HepG2 (cell line): ENCODE data around the gene IRF2. TPM values are rescaled to one million over a fixed set of nuclear protein-coding genes. Genes with fewer than 3 reads are reported as not detected.

ENCODE experiments used
- ELF1 ChIP-seq: sonication (generic); formaldehyde crosslinking; IDR thresholded peaks from 2 replicates; pipeline ENCODE4 v1.4.0; 2020; ENCODE audit warnings: missing genetic modification reagents
- HNRNPUL1 ChIP-seq: fragments of 200-400 bp; formaldehyde crosslinking; IDR thresholded peaks from 2 replicates; pipeline ENCODE4 v1.6.1; 2017; ENCODE audit warnings: low read depth, mild to moderate bottlenecking, low read length, moderate library complexity
- KLF16 ChIP-seq, 2 experiments: sonication (generic) in 1 of 2; formaldehyde crosslinking in 1 of 2; IDR thresholded peaks; 2 replicates each; pipeline versions ENCODE4 v1.6.1 to v1.8.0; 2016 to 2023; ENCODE audit warnings: missing genetic modification reagents in 2 of 2, missing compliant biosample characterization in 1 of 2
- MED8 ChIP-seq: sonication (generic); formaldehyde crosslinking; IDR thresholded peaks from 2 replicates; pipeline ENCODE4 v1.8.1; 2023; ENCODE audit warnings: mild to moderate bottlenecking, missing genetic modification reagents; ENCODE audit not compliant: insufficient replicate concordance
- MYNN ChIP-seq: sonication (generic); formaldehyde crosslinking; IDR thresholded peaks from 2 replicates; pipeline ENCODE4 v1.4.0; 2020; ENCODE audit warnings: mild to moderate bottlenecking, low read depth, missing genetic modification reagents
- NFIB ChIP-seq: sonication (generic); formaldehyde crosslinking; IDR thresholded peaks from 2 replicates; pipeline ENCODE4 v1.9.0; 2021; ENCODE audit warnings: missing genetic modification reagents, mild to moderate bottlenecking, borderline replicate concordance
- NPAS2 ChIP-seq: sonication (generic); formaldehyde crosslinking; IDR thresholded peaks from 2 replicates; pipeline ENCODE4 v1.8.0; 2022; ENCODE audit warnings: mild to moderate bottlenecking, missing genetic modification reagents, borderline replicate concordance
- RAD51 ChIP-seq: fragments of 450-650 bp; IDR thresholded peaks from 2 replicates; pipeline ENCODE4 v1.6.1; 2016; ENCODE audit warnings: borderline replicate concordance
- SIX1 ChIP-seq: sonication (generic); formaldehyde crosslinking; IDR thresholded peaks from 2 replicates; pipeline ENCODE4 v1.4.0; 2020; ENCODE audit warnings: missing genetic modification reagents, borderline replicate concordance
- TSC22D2 ChIP-seq: sonication (generic); formaldehyde crosslinking; IDR thresholded peaks from 2 replicates; pipeline ENCODE4 v1.5.1; 2020; ENCODE audit warnings: missing genetic modification reagents, mild to moderate bottlenecking, borderline replicate concordance
- ZFY ChIP-seq: sonication (generic); formaldehyde crosslinking; IDR thresholded peaks from 2 replicates; pipeline ENCODE4 v1.4.0; 2020; ENCODE audit warnings: missing genetic modification reagents
- ZMYM3 ChIP-seq: sonication (generic); formaldehyde crosslinking; IDR thresholded peaks from 2 replicates; pipeline ENCODE4 v1.5.1; 2020; ENCODE audit warnings: mild to moderate bottlenecking, missing genetic modification reagents
- ZNF230 ChIP-seq: sonication (generic); formaldehyde crosslinking; IDR thresholded peaks from 2 replicates; pipeline ENCODE4 v1.4.0; 2020; ENCODE audit warnings: mild to moderate bottlenecking, missing genetic modification reagents
- ZNF350 ChIP-seq: sonication (generic); formaldehyde crosslinking; IDR thresholded peaks from 2 replicates; pipeline ENCODE4 v1.4.0; 2020; ENCODE audit warnings: mild to moderate bottlenecking, low read depth, missing genetic modification reagents, borderline replicate concordance
- ZNF382 ChIP-seq: sonication (generic); formaldehyde crosslinking; IDR thresholded peaks from 2 replicates; pipeline ENCODE4 v1.5.0; 2020; ENCODE audit warnings: missing genetic modification reagents, mild to moderate bottlenecking, borderline replicate concordance
- ZNF546 ChIP-seq: sonication (generic); formaldehyde crosslinking; conservative IDR thresholded peaks from 2 replicates; pipeline ENCODE4 v1.8.1; 2023; ENCODE audit warnings: mild to moderate bottlenecking, missing genetic modification reagents
- ZNF614 ChIP-seq: IDR thresholded peaks from 2 replicates; pipeline ENCODE4 v1.6.1; 2018; ENCODE audit warnings: missing biosample characterization, missing genetic modification reagents, inconsistent platforms, borderline replicate concordance
- ZNF891 ChIP-seq: sonication (generic); formaldehyde crosslinking; IDR thresholded peaks from 2 replicates; pipeline ENCODE4 v1.5.0; 2020; ENCODE audit warnings: mild to moderate bottlenecking, missing genetic modification reagents
- polyA plus RNA-seq, 8 experiments: library from polyadenylated mRNA; depleted of rRNA in 3 of 8; stranded (reverse) in 7 of 8; unstranded in 1 of 8; fragments of >200 nt; fragmentation: Illumina TruSeq in 4 of 8; extraction: Trizol in 4 of 8; gene quantifications; 2 replicates each; pipeline versions ENCODE4 v1.2.1 to v1.2.3, GENCODE V29; 2011 to 2016; ENCODE audit warnings: low read depth in 4 of 8, missing spikeins in 1 of 8, mixed read lengths in 1 of 8; ENCODE audit not compliant: insufficient read depth in 1 of 8
- total RNA-seq, 5 experiments: library from RNA; depleted of rRNA; stranded (reverse); fragments of >200 nt; fragmentation: Illumina TruSeq; extraction: Trizol; gene quantifications; 2 replicates each; pipeline ENCODE4 v1.2.3, GENCODE V29; 2016; ENCODE audit warnings: low read depth in 1 of 5
- TF ChIP-seq, protein P1 (sequence below): sonication (generic); formaldehyde crosslinking; IDR thresholded peaks from 2 replicates; pipeline ENCODE4 v1.5.1; 2020; ENCODE audit warnings: missing genetic modification reagents, mild to moderate bottlenecking, borderline replicate concordance
- TF ChIP-seq, protein P2 (sequence below): sonication (generic); formaldehyde crosslinking; IDR thresholded peaks from 2 replicates; pipeline ENCODE4 v1.4.0; 2020; ENCODE audit warnings: missing genetic modification reagents, mild to moderate bottlenecking, borderline replicate concordance
- TF ChIP-seq, protein P3 (sequence below): IDR thresholded peaks from 2 replicates; pipeline ENCODE4 v1.6.1; 2016; ENCODE audit warnings: low read depth, control low read depth
- TF ChIP-seq, protein P4 (sequence below): sonication (generic); formaldehyde crosslinking; conservative IDR thresholded peaks from 2 replicates; pipeline ENCODE4 v1.8.0; 2022; ENCODE audit warnings: low read depth, missing genetic modification reagents
- TF ChIP-seq, protein P5 (sequence below): IDR thresholded peaks from 2 replicates; pipeline ENCODE4 v1.6.1; 2012; ENCODE audit warnings: inconsistent platforms

IRF2 gene
- total and polyA plus RNA-seq, 2 of the 13 experiments (the other 11 are each of a cell fraction or from before 2014, with no cell fraction given): 15.5 to 28.8 TPM

DNA sequence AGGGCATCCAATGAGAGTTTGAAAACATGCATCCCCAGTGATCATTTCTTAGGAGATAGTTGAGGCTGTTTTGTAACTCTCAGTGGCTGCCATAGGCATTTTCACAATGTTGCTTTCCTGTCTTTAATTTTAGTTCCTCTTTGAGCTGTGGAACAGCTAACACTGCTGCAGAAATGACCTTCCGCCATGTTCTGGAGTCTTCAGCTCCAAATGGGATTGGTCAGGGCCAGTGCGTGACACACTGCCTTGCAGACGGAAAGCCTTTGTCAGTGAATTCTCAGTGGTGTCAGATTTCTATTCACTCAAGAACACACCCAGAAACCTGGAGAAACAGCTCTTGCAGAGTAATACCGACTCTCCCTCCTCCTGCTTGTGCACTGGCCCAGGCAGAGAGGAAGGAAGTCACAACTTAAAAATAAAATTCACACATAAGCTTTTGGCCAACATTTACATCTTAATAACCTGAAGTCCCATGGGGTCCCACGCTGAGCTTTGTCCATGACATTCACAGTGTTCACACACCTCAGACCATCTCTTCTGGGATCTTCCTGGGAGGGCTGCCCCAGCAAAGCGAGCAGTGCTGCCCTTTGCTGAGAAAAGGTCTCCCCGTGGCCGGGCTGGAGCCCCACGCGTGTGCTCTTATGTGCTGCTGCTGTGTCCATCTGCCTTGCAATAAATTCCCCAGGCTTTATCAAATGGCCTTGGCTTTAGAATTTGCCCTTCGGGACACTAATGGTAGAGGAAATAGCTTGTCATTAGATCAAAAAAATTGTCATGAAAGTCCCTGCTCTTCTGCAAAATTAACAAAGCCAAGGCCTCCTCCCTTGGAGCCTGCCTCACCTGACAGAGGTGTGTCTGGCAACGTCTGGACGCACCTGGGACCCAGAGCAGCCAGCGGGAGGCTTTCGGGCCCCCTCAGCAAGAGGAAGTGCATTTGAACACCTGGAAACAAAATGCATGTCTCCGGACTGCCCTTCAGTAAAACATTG is 126.8 kb downstream of the IRF2 start (continued):
- TF ChIP-seq, protein P1, sequence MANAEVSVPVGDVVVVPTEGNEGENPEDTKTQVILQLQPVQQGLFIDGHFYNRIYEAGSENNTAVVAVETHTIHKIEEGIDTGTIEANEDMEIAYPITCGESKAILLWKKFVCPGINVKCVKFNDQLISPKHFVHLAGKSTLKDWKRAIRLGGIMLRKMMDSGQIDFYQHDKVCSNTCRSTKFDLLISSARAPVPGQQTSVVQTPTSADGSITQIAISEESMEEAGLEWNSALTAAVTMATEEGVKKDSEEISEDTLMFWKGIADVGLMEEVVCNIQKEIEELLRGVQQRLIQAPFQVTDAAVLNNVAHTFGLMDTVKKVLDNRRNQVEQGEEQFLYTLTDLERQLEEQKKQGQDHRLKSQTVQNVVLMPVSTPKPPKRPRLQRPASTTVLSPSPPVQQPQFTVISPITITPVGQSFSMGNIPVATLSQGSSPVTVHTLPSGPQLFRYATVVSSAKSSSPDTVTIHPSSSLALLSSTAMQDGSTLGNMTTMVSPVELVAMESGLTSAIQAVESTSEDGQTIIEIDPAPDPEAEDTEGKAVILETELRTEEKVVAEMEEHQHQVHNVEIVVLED: no peak
- peak; percentile 69; the same call in 1 of the 2 replicates for TF ChIP-seq SIX1 (CRISPR knock-in tag)
- TF ChIP-seq ZNF230: no peak
- peak; percentile 38; the same call in 1 of the 2 replicates for TF ChIP-seq ZNF891 (CRISPR knock-in tag)
- TF ChIP-seq ZNF350 (CRISPR knock-in tag): no peak
- TF ChIP-seq, protein P2, sequence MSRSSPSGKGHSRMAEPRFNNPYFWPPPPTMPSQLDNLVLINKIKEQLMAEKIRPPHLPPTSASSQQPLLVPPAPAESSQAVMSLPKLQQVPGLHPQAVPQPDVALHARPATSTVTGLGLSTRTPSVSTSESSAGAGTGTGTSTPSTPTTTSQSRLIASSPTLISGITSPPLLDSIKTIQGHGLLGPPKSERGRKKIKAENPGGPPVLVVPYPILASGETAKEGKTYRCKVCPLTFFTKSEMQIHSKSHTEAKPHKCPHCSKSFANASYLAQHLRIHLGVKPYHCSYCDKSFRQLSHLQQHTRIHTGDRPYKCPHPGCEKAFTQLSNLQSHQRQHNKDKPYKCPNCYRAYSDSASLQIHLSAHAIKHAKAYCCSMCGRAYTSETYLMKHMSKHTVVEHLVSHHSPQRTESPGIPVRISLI (CRISPR knock-in tag): no peak
- no peak; a peak in 1 of 4 replicates for TF ChIP-seq KLF16 (CRISPR knock-in tag; IDR thresholded peaks at IDR 0.05)
- TF ChIP-seq ZNF382 (CRISPR knock-in tag): no peak
- TF ChIP-seq, protein P3, sequence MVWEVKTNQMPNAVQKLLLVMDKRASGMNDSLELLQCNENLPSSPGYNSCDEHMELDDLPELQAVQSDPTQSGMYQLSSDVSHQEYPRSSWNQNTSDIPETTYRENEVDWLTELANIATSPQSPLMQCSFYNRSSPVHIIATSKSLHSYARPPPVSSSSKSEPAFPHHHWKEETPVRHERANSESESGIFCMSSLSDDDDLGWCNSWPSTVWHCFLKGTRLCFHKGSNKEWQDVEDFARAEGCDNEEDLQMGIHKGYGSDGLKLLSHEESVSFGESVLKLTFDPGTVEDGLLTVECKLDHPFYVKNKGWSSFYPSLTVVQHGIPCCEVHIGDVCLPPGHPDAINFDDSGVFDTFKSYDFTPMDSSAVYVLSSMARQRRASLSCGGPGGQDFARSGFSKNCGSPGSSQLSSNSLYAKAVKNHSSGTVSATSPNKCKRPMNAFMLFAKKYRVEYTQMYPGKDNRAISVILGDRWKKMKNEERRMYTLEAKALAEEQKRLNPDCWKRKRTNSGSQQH (CRISPR knock-in tag): no peak
- no peak for TF ChIP-seq ZNF546 (CRISPR knock-in tag)
- TF ChIP-seq ZNF614 (CRISPR knock-in tag): no peak
- no peak for TF ChIP-seq MYNN (CRISPR knock-in tag)
- TF ChIP-seq NFIB (CRISPR knock-in tag): no peak
- TF ChIP-seq, protein P4, sequence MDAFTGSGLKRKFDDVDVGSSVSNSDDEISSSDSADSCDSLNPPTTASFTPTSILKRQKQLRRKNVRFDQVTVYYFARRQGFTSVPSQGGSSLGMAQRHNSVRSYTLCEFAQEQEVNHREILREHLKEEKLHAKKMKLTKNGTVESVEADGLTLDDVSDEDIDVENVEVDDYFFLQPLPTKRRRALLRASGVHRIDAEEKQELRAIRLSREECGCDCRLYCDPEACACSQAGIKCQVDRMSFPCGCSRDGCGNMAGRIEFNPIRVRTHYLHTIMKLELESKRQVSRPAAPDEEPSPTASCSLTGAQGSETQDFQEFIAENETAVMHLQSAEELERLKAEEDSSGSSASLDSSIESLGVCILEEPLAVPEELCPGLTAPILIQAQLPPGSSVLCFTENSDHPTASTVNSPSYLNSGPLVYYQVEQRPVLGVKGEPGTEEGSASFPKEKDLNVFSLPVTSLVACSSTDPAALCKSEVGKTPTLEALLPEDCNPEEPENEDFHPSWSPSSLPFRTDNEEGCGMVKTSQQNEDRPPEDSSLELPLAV (CRISPR knock-in tag): no peak
- no peak; the same call in 1 of the 2 replicates for TF ChIP-seq TSC22D2 (CRISPR knock-in tag)
- no peak for TF ChIP-seq ZMYM3 (CRISPR knock-in tag)
- no peak for TF ChIP-seq MED8 (CRISPR knock-in tag)
- TF ChIP-seq, protein P5, sequence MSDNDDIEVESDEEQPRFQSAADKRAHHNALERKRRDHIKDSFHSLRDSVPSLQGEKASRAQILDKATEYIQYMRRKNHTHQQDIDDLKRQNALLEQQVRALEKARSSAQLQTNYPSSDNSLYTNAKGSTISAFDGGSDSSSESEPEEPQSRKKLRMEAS: peak; percentile 24; the same call in 1 of the 2 replicates
- no peak; the same call in 1 of the 2 replicates for TF ChIP-seq ZFY (CRISPR knock-in tag)
- TF ChIP-seq RAD51: no peak
- TF ChIP-seq ELF1 (CRISPR knock-in tag): no peak
- TF ChIP-seq HNRNPUL1: no peak
- TF ChIP-seq NPAS2 (CRISPR knock-in tag): no peak
